IPS DF 19.7 (cell line): Measurements from ENCODE around the gene CAMP.

Experiments
- DNase-seq: peaks from one replicate; pipeline ENCODE4 v3.0.0-alpha.2; 2013; ENCODE audit warnings: low read depth, low spot score

CAMP gene

GRCh38 chr3:48214225-48214624, 9.1 kb upstream of the CAMP start:
- DNase-seq = no peak

- no peak for DNase-seq
These were observed 8.3 kb upstream of the CAMP start for GRCh38 chr3:48215019-48215418.

GRCh38 chr3:48215466-48215865, 7.8 kb upstream of the CAMP start:
- no peak for DNase-seq

GRCh38 chr3:48215876-48216275, 7.4 kb upstream of the CAMP start:
- no peak for DNase-seq

GRCh38 chr3:48217449-48217848, 5.8 kb upstream of the CAMP start:
- no peak for DNase-seq

GRCh38 chr3:48218537-48218936, 4.8 kb upstream of the CAMP start:
- DNase-seq = no peak

GRCh38 chr3:48219543-48219942, 3.8 kb upstream of the CAMP start:
- DNase-seq = no peak

- no peak for DNase-seq
These were observed 2.5 kb upstream of the CAMP start for GRCh38 chr3:48220746-48221145.

GRCh38 chr3:48225587-48225986, 2.3 kb downstream of the CAMP start:
- DNase-seq = no peak

GRCh38 chr3:48226939-48227338, 3.6 kb downstream of the CAMP start:
- DNase-seq = no peak

- DNase-seq = no peak
These were observed 8.9 kb downstream of the CAMP start for GRCh38 chr3:48232232-48232631.

GRCh38 chr3:48232734-48233133, 9.4 kb downstream of the CAMP start:
- DNase-seq = peak; percentile 78

GRCh38 chr3:48233542-48233941, 10.2 kb downstream of the CAMP start:
- no peak for DNase-seq

- DNase-seq = no peak
These were observed 13.2 kb downstream of the CAMP start for GRCh38 chr3:48236531-48236930.

- DNase-seq = no peak
These were observed 15.3 kb downstream of the CAMP start for GRCh38 chr3:48238531-48239085.

GRCh38 chr3:48240000-48240963, 17.0 kb downstream of the CAMP start:
- peak; percentile 84 for DNase-seq

GRCh38 chr3:48241796-48242455, 18.6 kb downstream of the CAMP start:
- no peak for DNase-seq

- no peak for DNase-seq
These were observed 20.6 kb downstream of the CAMP start for GRCh38 chr3:48243886-48244285.

- DNase-seq = no peak
These were observed 21.2 kb downstream of the CAMP start for GRCh38 chr3:48244461-48244860.

- no peak for DNase-seq
These were observed 21.8 kb downstream of the CAMP start for GRCh38 chr3:48245136-48245535.

- no peak for DNase-seq
These were observed 24.1 kb downstream of the CAMP start for GRCh38 chr3:48247401-48247811.

GRCh38 chr3:48248095-48248850, 25.0 kb downstream of the CAMP start:
- DNase-seq = no peak
